ENCODE measurements around the gene TMEM176B. TPM values are rescaled to one million over a fixed set of nuclear protein-coding genes. Genes with fewer than 3 reads are reported as not detected.

TMEM176B gene
- total RNA-seq, 1 donor from 2014 or later, result 1.2 TPM

Other genes with a start within 250 kb of the TMEM176B start
- gene GIMAP4, start 233.0 kb downstream of the TMEM176B start, total RNA-seq, result 4.7 TPM
- 2.7 TPM for gene GIMAP6, start 168.0 kb downstream of the TMEM176B start, total RNA-seq
- 1.5 TPM for gene GIMAP2, start 114.7 kb downstream of the TMEM176B start, total RNA-seq
- gene GIMAP1, start 83.8 kb downstream of the TMEM176B start, total RNA-seq, result 0.49 TPM
- gene GIMAP5, start 62.9 kb downstream of the TMEM176B start, total RNA-seq, result 2.7 TPM
- gene TMEM176A, start 405 bp upstream of the TMEM176B start, total RNA-seq, result 0.49 TPM
- not detected for gene AOC1, start 52.2 kb upstream of the TMEM176B start, total RNA-seq
- gene KCNH2, start 178.0 kb upstream of the TMEM176B start, total RNA-seq, result 6.4 TPM
- gene NOS3, start 190.7 kb upstream of the TMEM176B start, total RNA-seq, result 1.2 TPM
- 1.2 TPM for gene ATG9B, start 224.1 kb upstream of the TMEM176B start, total RNA-seq
- gene ABCB8, start 228.1 kb upstream of the TMEM176B start, total RNA-seq, result 26.1 TPM
- gene ASIC3, start 248.2 kb upstream of the TMEM176B start, total RNA-seq, result 1.2 TPM

Data from temporal lobe (tissue), 1 donor.